ENCODE data around the gene LY6G6C. TPM values are rescaled to one million over a fixed set of nuclear protein-coding genes. Genes with fewer than 3 reads are reported as not detected.

The LY6G6C gene
- total and polyA plus RNA-seq, 2 of the 13 experiments (the other 11 are each of a cell fraction or from before 2014, with no cell fraction given) = 0.15 TPM; not detected in 1

DNA sequence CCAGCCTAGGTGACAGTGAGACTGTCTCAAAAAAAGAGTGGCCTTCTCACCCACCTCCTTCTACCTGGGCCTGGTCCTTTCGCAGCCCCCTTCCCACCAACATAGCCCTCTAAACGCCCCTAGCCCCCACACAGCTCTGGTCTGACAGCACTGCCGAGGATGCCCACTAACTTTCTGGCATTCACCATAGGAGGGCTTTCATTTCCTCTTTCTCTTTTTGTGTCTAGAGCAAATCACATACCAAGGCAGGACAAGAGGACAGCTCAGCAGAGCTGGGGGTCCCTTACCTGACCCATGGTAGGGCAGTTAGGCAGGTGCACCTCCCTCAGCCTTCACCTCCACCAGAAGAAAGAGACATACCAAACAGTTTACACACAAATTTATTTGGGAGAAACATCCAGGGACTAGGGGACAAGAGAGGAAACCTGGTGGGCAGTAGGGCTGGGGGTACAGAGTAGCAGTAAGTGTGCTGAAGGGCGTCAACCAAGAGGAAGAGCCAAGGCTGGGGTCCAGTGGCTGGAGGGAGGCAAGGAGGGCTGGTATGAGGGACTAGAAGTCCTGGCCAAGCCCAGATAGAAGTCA, 45.1 kb downstream of the LY6G6C start (continued):
- no peak for TF ChIP-seq ZNF18 (CRISPR knock-in tag; IDR thresholded peaks at IDR 0.05; ENCODE audit: insufficient replicate concordance)
- no peak for TF ChIP-seq PHB2 (IDR thresholded peaks at IDR 0.05; ENCODE audit: partially characterized antibody)
- TF ChIP-seq ZNF678 (CRISPR knock-in tag; IDR thresholded peaks at IDR 0.05) = no peak
- no peak for TF ChIP-seq FOXA1 (IDR thresholded peaks at IDR 0.05)
- no peak for TF ChIP-seq FOXA1 (CRISPR knock-in tag; IDR thresholded peaks at IDR 0.05)
- no peak for TF ChIP-seq ZBTB40 (IDR thresholded peaks at IDR 0.05)
- TF ChIP-seq ZBTB40 (CRISPR knock-in tag; IDR thresholded peaks at IDR 0.05) = no peak
- TF ChIP-seq ESRRA (CRISPR knock-in tag; IDR thresholded peaks at IDR 0.05; ENCODE audit: low read depth) = no peak
- TF ChIP-seq ZNF879 (CRISPR knock-in tag; IDR thresholded peaks at IDR 0.05) = no peak
- no peak for TF ChIP-seq FOXM1 (CRISPR knock-in tag; IDR thresholded peaks at IDR 0.05)

All from HepG2 (cell line).